Stomach (tissue), 4 donors: Measurements from ENCODE around the gene GMDS.

Source experiments
- POLR2A ChIP-seq, 4 donors: fragments of 450-650 bp; IDR thresholded peaks; one replicate each; pipeline ENCODE4 v1.6.1; 2016; ENCODE audit warnings: antibody characterized with exemption in 4 of 4, control low read depth in 2 of 4, mild to moderate bottlenecking in 1 of 4, moderate library complexity in 1 of 4
- TF ChIP-seq, protein P1 (sequence below), 7 experiments: fragments of 450-650 bp in 4 of 7; fragments of 200-600 bp in 3 of 7; sonication (generic) in 3 of 7; IDR thresholded peaks; one replicate each; pipeline ENCODE4 v1.5.1; 2016 to 2019; ENCODE audit warnings: antibody characterized with exemption in 7 of 7, control low read depth in 2 of 7, mild to moderate bottlenecking in 1 of 7

DNA sequence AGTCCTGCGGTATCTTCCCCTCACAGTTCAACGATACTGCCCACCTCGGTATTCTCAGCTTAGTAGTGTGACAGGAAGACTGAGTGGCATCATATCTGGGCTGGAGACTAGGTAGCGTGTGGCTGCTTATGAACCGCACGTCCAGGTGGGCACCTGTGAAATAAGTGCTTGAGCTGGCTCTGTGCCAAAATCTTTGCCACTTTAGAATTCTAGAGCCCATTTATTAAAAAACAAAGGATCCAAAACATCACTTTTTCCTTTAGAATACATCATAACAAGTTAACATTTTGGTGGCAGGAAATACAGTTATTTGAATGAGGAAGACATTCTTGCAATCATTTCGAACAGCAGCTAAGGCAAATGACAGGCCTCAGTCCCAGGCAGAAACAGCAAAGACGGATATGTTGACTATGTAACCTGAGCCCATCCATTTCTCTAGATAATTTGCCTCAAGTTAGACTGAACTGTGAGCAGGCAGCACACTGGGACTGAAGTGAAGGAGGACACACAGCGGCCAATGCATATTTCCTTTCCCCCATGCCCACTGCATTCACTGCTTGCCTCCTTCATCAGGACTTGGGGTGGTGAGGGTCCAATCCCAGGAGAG lies 136.6 kb downstream of the GMDS start:
- TF ChIP-seq, protein P1, sequence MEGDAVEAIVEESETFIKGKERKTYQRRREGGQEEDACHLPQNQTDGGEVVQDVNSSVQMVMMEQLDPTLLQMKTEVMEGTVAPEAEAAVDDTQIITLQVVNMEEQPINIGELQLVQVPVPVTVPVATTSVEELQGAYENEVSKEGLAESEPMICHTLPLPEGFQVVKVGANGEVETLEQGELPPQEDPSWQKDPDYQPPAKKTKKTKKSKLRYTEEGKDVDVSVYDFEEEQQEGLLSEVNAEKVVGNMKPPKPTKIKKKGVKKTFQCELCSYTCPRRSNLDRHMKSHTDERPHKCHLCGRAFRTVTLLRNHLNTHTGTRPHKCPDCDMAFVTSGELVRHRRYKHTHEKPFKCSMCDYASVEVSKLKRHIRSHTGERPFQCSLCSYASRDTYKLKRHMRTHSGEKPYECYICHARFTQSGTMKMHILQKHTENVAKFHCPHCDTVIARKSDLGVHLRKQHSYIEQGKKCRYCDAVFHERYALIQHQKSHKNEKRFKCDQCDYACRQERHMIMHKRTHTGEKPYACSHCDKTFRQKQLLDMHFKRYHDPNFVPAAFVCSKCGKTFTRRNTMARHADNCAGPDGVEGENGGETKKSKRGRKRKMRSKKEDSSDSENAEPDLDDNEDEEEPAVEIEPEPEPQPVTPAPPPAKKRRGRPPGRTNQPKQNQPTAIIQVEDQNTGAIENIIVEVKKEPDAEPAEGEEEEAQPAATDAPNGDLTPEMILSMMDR (IDR thresholded peaks at IDR 0.05), result no peak
- TF ChIP-seq POLR2A (IDR thresholded peaks at IDR 0.05), result no peak
